K562 (cell line): ENCODE data around the gene C10orf90. TPM values are rescaled to one million over a fixed set of nuclear protein-coding genes. Genes with fewer than 3 reads are reported as not detected.

Experiments
- ATAC-seq: fragments of 200-7000 bp; cut with Tn5 transposase; 3 replicates; pipeline ENCODE4 v1.9.1; 2020; ENCODE audit warnings: moderate library complexity
- BruUV-seq: library from RNA; stranded (reverse); fragments of 400-500 nt; replicated peaks from 2 replicates; lab custom pipeline; 2021; lab: Mats Ljungman, UMichigan
- CTCF ChIA-PET: fragments of 300-600 bp; formaldehyde crosslinking; extraction: SDS; loops from one replicate; lab custom pipeline; 2021; ENCODE audit warnings: low intra/inter-chr PET ratio; lab: Yijun Ruan, JAX
- POLR2A ChIA-PET: fragments of 300-600, 350-650 bp; sonication (Branson Sonifier 250); formaldehyde crosslinking; extraction: SDS; loops from one replicate; lab custom pipeline; 2021; ENCODE audit warnings: antibody characterized with exemption, inconsistent platforms; lab: Yijun Ruan, JAX
- DNase-seq, 4 experiments: peaks; one replicate each; pipeline versions ENCODE4 v3.0.0 to v3.0.0-alpha.2; 2011 to 2018; ENCODE audit warnings: low spot score in 3 of 4, mixed read lengths in 3 of 4; ENCODE audit errors: extremely low read depth in 1 of 4
- FAIRE-seq: peaks from 2 replicates; lab custom pipeline; 2011; peaks lifted over from hg19 to GRCh38; lab: Jason Lieb, UNC
- H2AFZ ChIP-seq: 2 replicates; pipeline ENCODE4 v1.6.0; 2011; ENCODE audit warnings: low read depth, low read length, control low read depth, inconsistent platforms
- H3K27ac ChIP-seq: fragments of 200-600 bp; 3 replicates; pipeline ENCODE4 v1.8.0; 2011; ENCODE audit warnings: low read depth, mild to moderate bottlenecking, control low read depth, inconsistent platforms, low read length, moderate library complexity, mixed read lengths; ENCODE audit errors: extremely low read depth
- H3K27me3 ChIP-seq, 2 experiments: fragments of 300-600 bp in 1 of 2; 2 replicates in 1 of 2; 3 replicates in 1 of 2; pipeline versions ENCODE4 v1.6.0 to v1.8.0; 2011; ENCODE audit warnings: inconsistent platforms in 2 of 2, low read length in 2 of 2, mild to moderate bottlenecking in 1 of 2, mixed read lengths in 1 of 2, moderate library complexity in 1 of 2; ENCODE audit not compliant: control insufficient read depth in 2 of 2, insufficient read depth in 2 of 2
- H3K36me3 ChIP-seq: fragments of 300-600 bp; 3 replicates; pipeline ENCODE4 v1.8.0; 2011; ENCODE audit warnings: mild to moderate bottlenecking, low read length, inconsistent platforms; ENCODE audit not compliant: control insufficient read depth, insufficient read depth
- H3K4me1 ChIP-seq, 2 experiments: fragments of 200-600 bp in 1 of 2; replicated peaks in 1 of 2; 2 replicates in 1 of 2; 3 replicates in 1 of 2; pipeline versions ENCODE4 v1.5.1 to v1.8.0; 2011; ENCODE audit warnings: inconsistent platforms in 2 of 2, low read length in 2 of 2, mild to moderate bottlenecking in 1 of 2, mixed read lengths in 1 of 2, moderate library complexity in 1 of 2; ENCODE audit not compliant: control insufficient read depth in 2 of 2, insufficient read depth in 2 of 2
- H3K4me2 ChIP-seq: 2 replicates; pipeline ENCODE4 v1.6.1; 2011; ENCODE audit warnings: low read length, control low read depth, inconsistent platforms, mixed read lengths; ENCODE audit not compliant: insufficient read depth
- H3K4me3 ChIP-seq: fragments of 200-600 bp; sonication (generic), shearing (Covaris generic); 2 replicates; pipeline ENCODE4 v1.5.1; 2016; ENCODE audit warnings: control low read depth, inconsistent platforms
- H3K79me2 ChIP-seq: fragments of 200-600 bp; 3 replicates; pipeline ENCODE4 v1.8.0; 2011; ENCODE audit warnings: low read length, inconsistent platforms; ENCODE audit not compliant: control insufficient read depth, insufficient read depth
- H3K9ac ChIP-seq, 2 experiments: 2 replicates each; pipeline versions ENCODE4 v1.6.0 to v1.6.1; 2011; ENCODE audit warnings: low read depth in 2 of 2, low read length in 2 of 2, control low read depth in 1 of 2, inconsistent platforms in 1 of 2, mild to moderate bottlenecking in 1 of 2, mixed read lengths in 1 of 2; ENCODE audit not compliant: insufficient read depth in 1 of 2
- H3K9me1 ChIP-seq: one replicate; pipeline ENCODE4 v1.6.0; 2011; ENCODE audit warnings: inconsistent platforms, mild to moderate bottlenecking, low read length, moderate library complexity; ENCODE audit not compliant: control insufficient read depth, insufficient read depth
- H3K9me3 ChIP-seq: replicated peaks from 2 replicates; pipeline ENCODE4 v1.5.1; 2011; ENCODE audit warnings: low read depth, low read length, inconsistent platforms; ENCODE audit not compliant: control insufficient read depth, insufficient read depth
- H4K20me1 ChIP-seq: replicated peaks from 2 replicates; pipeline ENCODE4 v1.6.1; 2011; ENCODE audit warnings: low read length, inconsistent platforms, mixed read lengths; ENCODE audit not compliant: control insufficient read depth, insufficient read depth
- CTCFL ChIP-seq: IDR thresholded peaks from 2 replicates; pipeline ENCODE4 v1.6.1; 2011; ENCODE audit warnings: borderline replicate concordance, low read depth, mild to moderate bottlenecking, moderate library complexity, low read length; ENCODE audit not compliant: insufficient read depth, poor library complexity, severe bottlenecking
- FOXP1 ChIP-seq: sonication (generic); formaldehyde crosslinking; IDR thresholded peaks from 2 replicates; pipeline ENCODE4 v1.8.0; 2022; ENCODE audit warnings: mild to moderate bottlenecking, missing genetic modification reagents
- GMEB1 ChIP-seq: fragments of 250-450 bp; sonication (Bioruptor Pico); IDR thresholded peaks from 2 replicates; pipeline ENCODE4 v1.4.0; 2020; ENCODE audit warnings: mild to moderate bottlenecking
- MAFF ChIP-seq: IDR thresholded peaks from 2 replicates; pipeline ENCODE4 v1.6.1; 2012; ENCODE audit warnings: low read length, improper control_type of control experiment
- whole genome bisulfite sequencing: fragments of 100-300 bp; shearing (Covaris generic); methylation state at CpG from one replicate; pipeline ENCODE4 v1.1.6; 2016; ENCODE audit warnings: low coverage, mixed read lengths; ENCODE audit not compliant: insufficient coverage; ENCODE audit errors: missing lambda C conversion rate; 5-methylcytosine and 5-hydroxymethylcytosine counted together
- in situ Hi-C: fragments of 300-500 bp; cut with MboI; formaldehyde crosslinking; loops from 4 replicates; pipeline ENCODE4 v1.15.0; 2018; ENCODE audit warnings: inconsistent platforms, mixed read lengths
- intact Hi-C: fragments of 100-400 bp; cut with micrococcal nuclease; formaldehyde crosslinking; loops from 2 replicates; pipeline ENCODE4 v1.14.2; 2022
- polyA plus RNA-seq, 8 experiments: library from polyadenylated mRNA; depleted of rRNA in 4 of 8; stranded (reverse) in 5 of 8; unstranded in 3 of 8; fragments of >200 nt; fragmentation: Nextera tagmentation in 2 of 8; fragmentation: Illumina TruSeq in 1 of 8; extraction: Ambion mirVana in 2 of 8; extraction: Trizol in 1 of 8; gene quantifications; 2 replicates each; pipeline versions ENCODE4 v1.2.1 to v1.2.3, GENCODE V29; 2011 to 2014; ENCODE audit warnings: inconsistent platforms in 1 of 8, missing spikeins in 1 of 8
- total RNA-seq, 7 experiments: library from RNA; depleted of rRNA in 6 of 7; stranded (reverse); fragments of >200 nt in 6 of 7; fragmentation: Illumina TruSeq in 2 of 7; extraction: Trizol in 2 of 7; gene quantifications; 2 replicates each; pipeline versions ENCODE4 v1.2.1 to v1.2.3, GENCODE V29; 2011 to 2021; ENCODE audit warnings: low replicate concordance in 1 of 7

Gene C10orf90
- total and polyA plus RNA-seq, 9 of the 15 experiments (the other 6 are each of a cell fraction or from before 2014, with no cell fraction given), result not detected

GRCh38 chr10:126432507-126432906 lies 238.0 kb downstream of the C10orf90 start (continued):
- TF ChIP-seq GMEB1 (CRISPR knock-in tag), result no peak
- TF ChIP-seq CTCFL, result no peak

- H3K27ac ChIP-seq, result no peak overlapping the region
- POLR2A ChIA-PET, result no interaction called here
- H4K20me1 ChIP-seq, result no peaks in the 10 kb centered on the region
- in situ Hi-C loops, result no loop called here
- TF ChIP-seq FOXP1 (CRISPR knock-in tag) (no peak), MAFF (no peak)
- TF ChIP-seq, all 486 proteins: peak for 0
- no peaks in the 10 kb centered on the region for H3K9me3 ChIP-seq
- 0% methylated on average over 2 of the region's 2 CpGs for WGBS
- BruUV-seq, result no TSS peak
- H3K9me1 ChIP-seq, result no peaks in the 10 kb centered on the region
- H3K9ac ChIP-seq, result no peak overlapping the region
- H3K36me3 ChIP-seq, result no peaks in the 10 kb centered on the region
- FAIRE-seq (no peak), DNase-seq (no peak), ATAC-seq (no peak)
- H3K4me1 ChIP-seq, result no peaks in the 10 kb centered on the region
- no peak overlapping the region for H2AFZ ChIP-seq
- H3K79me2 ChIP-seq, result no peaks in the 10 kb centered on the region
- H3K4me2 ChIP-seq, result no peak overlapping the region
- H3K4me3 ChIP-seq, result no peak overlapping the region
- intact Hi-C loops, result no loop called here
- CTCF ChIA-PET, result no interaction called here
- H3K27me3 ChIP-seq, result no peaks in the 10 kb centered on the region
These were observed 238.7 kb downstream of the C10orf90 start for GRCh38 chr10:126431816-126432215.
